SK-N-SH (cell line): ENCODE results near the gene OR4C15.

Experiments
- TCF12 ChIP-seq: IDR thresholded peaks from 2 replicates; pipeline ENCODE4 v1.4.0; 2012
- YY1 ChIP-seq: IDR thresholded peaks from 2 replicates; pipeline ENCODE4 v1.4.0; 2012; ENCODE audit warnings: low read depth, mild to moderate bottlenecking
- TF ChIP-seq, protein P1 (sequence below): fragments of 200-600 bp; sonication (generic); IDR thresholded peaks from 2 replicates; pipeline ENCODE4 v1.6.1; 2017; ENCODE audit warnings: antibody characterized with exemption, mild to moderate bottlenecking, moderate library complexity

DNA sequence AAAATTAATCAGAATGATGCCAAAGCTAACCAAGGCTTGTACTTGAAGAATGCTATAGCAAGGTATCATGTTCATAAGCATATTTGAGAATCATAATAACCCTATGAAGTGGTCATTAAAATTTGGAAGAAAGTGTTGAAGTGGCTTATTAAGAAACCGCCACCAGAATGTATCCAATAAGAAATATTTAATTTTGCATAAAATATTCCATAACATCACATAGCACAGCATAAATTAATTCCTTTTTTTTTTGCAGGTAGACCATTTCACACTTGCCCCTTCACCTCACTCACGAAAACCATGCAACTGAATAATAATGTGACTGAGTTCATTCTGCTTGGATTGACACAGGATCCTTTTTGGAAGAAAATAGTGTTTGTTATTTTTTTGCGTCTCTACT is 17.6 kb downstream of the OR4C15 start, which contains the start of gene OR4C16:
- TF ChIP-seq, protein P1, sequence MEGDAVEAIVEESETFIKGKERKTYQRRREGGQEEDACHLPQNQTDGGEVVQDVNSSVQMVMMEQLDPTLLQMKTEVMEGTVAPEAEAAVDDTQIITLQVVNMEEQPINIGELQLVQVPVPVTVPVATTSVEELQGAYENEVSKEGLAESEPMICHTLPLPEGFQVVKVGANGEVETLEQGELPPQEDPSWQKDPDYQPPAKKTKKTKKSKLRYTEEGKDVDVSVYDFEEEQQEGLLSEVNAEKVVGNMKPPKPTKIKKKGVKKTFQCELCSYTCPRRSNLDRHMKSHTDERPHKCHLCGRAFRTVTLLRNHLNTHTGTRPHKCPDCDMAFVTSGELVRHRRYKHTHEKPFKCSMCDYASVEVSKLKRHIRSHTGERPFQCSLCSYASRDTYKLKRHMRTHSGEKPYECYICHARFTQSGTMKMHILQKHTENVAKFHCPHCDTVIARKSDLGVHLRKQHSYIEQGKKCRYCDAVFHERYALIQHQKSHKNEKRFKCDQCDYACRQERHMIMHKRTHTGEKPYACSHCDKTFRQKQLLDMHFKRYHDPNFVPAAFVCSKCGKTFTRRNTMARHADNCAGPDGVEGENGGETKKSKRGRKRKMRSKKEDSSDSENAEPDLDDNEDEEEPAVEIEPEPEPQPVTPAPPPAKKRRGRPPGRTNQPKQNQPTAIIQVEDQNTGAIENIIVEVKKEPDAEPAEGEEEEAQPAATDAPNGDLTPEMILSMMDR = no peak
- TF ChIP-seq YY1 (no peak), TCF12 (no peak)
